22Rv1 (cell line): ENCODE data around the gene NTN1.

Source experiments
- ZFX ChIP-seq: fragments of 450-650 bp; IDR thresholded peaks from 2 replicates; pipeline ENCODE4 v1.6.1; 2017; ENCODE audit warnings: antibody characterized with exemption, borderline replicate concordance
- TF ChIP-seq, protein P1 (sequence below): fragments of 450-650 bp; IDR thresholded peaks from 2 replicates; pipeline ENCODE4 v1.5.1; 2017; ENCODE audit warnings: mild to moderate bottlenecking

DNA sequence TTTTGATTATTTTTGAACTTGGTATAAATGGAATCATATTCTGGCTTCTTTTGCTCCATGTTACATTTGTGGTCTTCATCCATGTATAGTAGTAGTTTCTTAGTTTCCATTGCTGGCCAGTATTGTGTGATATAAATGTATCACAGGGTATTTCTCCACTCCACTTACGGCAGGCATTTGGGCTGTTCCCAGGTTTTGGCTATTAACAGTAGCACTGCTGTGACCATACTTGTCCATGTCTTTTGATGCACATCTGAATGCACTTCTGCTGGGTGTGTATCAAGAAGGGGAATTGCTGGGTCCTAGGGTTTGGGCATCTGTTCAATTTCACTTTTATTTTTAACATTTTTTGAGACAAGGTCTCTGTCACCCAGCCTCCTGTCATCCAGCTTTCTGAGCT is 13.9 kb downstream of the NTN1 start:
- TF ChIP-seq, protein P1, sequence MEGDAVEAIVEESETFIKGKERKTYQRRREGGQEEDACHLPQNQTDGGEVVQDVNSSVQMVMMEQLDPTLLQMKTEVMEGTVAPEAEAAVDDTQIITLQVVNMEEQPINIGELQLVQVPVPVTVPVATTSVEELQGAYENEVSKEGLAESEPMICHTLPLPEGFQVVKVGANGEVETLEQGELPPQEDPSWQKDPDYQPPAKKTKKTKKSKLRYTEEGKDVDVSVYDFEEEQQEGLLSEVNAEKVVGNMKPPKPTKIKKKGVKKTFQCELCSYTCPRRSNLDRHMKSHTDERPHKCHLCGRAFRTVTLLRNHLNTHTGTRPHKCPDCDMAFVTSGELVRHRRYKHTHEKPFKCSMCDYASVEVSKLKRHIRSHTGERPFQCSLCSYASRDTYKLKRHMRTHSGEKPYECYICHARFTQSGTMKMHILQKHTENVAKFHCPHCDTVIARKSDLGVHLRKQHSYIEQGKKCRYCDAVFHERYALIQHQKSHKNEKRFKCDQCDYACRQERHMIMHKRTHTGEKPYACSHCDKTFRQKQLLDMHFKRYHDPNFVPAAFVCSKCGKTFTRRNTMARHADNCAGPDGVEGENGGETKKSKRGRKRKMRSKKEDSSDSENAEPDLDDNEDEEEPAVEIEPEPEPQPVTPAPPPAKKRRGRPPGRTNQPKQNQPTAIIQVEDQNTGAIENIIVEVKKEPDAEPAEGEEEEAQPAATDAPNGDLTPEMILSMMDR: no peak
- no peak for TF ChIP-seq ZFX
